ENCODE results near the gene PTPRN2.

PTPRN2 gene

GRCh38 chr7:157719705-157720655 lies 867.6 kb downstream of the PTPRN2 start:
- no peak for DNase-seq (ENCODE audit: low read depth)
- TF ChIP-seq POLR2A (IDR thresholded peaks at IDR 0.05; ENCODE audit: extremely low read depth, insufficient read length) = no peak
- TF ChIP-seq, protein P1, sequence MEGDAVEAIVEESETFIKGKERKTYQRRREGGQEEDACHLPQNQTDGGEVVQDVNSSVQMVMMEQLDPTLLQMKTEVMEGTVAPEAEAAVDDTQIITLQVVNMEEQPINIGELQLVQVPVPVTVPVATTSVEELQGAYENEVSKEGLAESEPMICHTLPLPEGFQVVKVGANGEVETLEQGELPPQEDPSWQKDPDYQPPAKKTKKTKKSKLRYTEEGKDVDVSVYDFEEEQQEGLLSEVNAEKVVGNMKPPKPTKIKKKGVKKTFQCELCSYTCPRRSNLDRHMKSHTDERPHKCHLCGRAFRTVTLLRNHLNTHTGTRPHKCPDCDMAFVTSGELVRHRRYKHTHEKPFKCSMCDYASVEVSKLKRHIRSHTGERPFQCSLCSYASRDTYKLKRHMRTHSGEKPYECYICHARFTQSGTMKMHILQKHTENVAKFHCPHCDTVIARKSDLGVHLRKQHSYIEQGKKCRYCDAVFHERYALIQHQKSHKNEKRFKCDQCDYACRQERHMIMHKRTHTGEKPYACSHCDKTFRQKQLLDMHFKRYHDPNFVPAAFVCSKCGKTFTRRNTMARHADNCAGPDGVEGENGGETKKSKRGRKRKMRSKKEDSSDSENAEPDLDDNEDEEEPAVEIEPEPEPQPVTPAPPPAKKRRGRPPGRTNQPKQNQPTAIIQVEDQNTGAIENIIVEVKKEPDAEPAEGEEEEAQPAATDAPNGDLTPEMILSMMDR (IDR thresholded peaks at IDR 0.05; ENCODE audit: low read depth, low read length) = no peak
- TF ChIP-seq MYC (IDR thresholded peaks at IDR 0.05; ENCODE audit: low read depth, low read length) = no peak
- TF ChIP-seq, protein P2, sequence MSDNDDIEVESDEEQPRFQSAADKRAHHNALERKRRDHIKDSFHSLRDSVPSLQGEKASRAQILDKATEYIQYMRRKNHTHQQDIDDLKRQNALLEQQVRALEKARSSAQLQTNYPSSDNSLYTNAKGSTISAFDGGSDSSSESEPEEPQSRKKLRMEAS (IDR thresholded peaks at IDR 0.05; ENCODE audit: low read depth, low read length) = no peak
- no peak overlapping the region for H3K4me3 ChIP-seq (ENCODE audit: low read depth, low read length)

GRCh38 chr7:157719008-157719682 lies 868.5 kb downstream of the PTPRN2 start:
- DNase-seq (ENCODE audit: low read depth) = no peak
- no peak for TF ChIP-seq MYC (IDR thresholded peaks at IDR 0.05; ENCODE audit: low read depth, low read length)
- TF ChIP-seq, protein P2 (IDR thresholded peaks at IDR 0.05; ENCODE audit: low read depth, low read length) = no peak
- TF ChIP-seq, protein P1 (IDR thresholded peaks at IDR 0.05; ENCODE audit: low read depth, low read length) = no peak
- no peak for TF ChIP-seq POLR2A (IDR thresholded peaks at IDR 0.05; ENCODE audit: extremely low read depth, insufficient read length)
- H3K4me3 ChIP-seq (ENCODE audit: low read depth, low read length) = no peak overlapping the region

- DNase-seq (ENCODE audit: low read depth) = no peak
- no peak overlapping the region for H3K4me3 ChIP-seq (ENCODE audit: low read depth, low read length)
- no peak for TF ChIP-seq POLR2A (IDR thresholded peaks at IDR 0.05; ENCODE audit: extremely low read depth, insufficient read length)
Observed at GRCh38 chr7:157718303-157719007, 869.2 kb downstream of the PTPRN2 start.

- no peak for DNase-seq (ENCODE audit: low read depth)
- TF ChIP-seq, protein P1 (IDR thresholded peaks at IDR 0.05; ENCODE audit: low read depth, low read length) = no peak
- TF ChIP-seq, protein P2 (IDR thresholded peaks at IDR 0.05; ENCODE audit: low read depth, low read length) = no peak
- no peak for TF ChIP-seq MYC (IDR thresholded peaks at IDR 0.05; ENCODE audit: low read depth, low read length)
- no peak for TF ChIP-seq POLR2A (IDR thresholded peaks at IDR 0.05; ENCODE audit: extremely low read depth, insufficient read length)
- H3K4me3 ChIP-seq (ENCODE audit: low read depth, low read length) = no peak overlapping the region
Observed at GRCh38 chr7:157717211-157718174, 870.1 kb downstream of the PTPRN2 start.

GRCh38 chr7:157715938-157716280 lies 871.7 kb downstream of the PTPRN2 start:
- DNase-seq (ENCODE audit: low read depth) = no peak
- TF ChIP-seq POLR2A (IDR thresholded peaks at IDR 0.05; ENCODE audit: extremely low read depth, insufficient read length) = no peak
- no peak for TF ChIP-seq MYC (IDR thresholded peaks at IDR 0.05; ENCODE audit: low read depth, low read length)
- TF ChIP-seq, protein P2 (IDR thresholded peaks at IDR 0.05; ENCODE audit: low read depth, low read length) = no peak
- TF ChIP-seq, protein P1 (IDR thresholded peaks at IDR 0.05; ENCODE audit: low read depth, low read length) = no peak
- H3K4me3 ChIP-seq (ENCODE audit: low read depth, low read length) = no peak overlapping the region
